Umbilical cord (tissue), 2 donors: ENCODE results near the gene P4HB. TPM values are rescaled to one million over a fixed set of nuclear protein-coding genes. Genes with fewer than 3 reads are reported as not detected.

Source experiments
- DNase-seq: peaks from one replicate; pipeline ENCODE4 v3.0.0-alpha.2; 2015; ENCODE audit warnings: low spot score
- total RNA-seq: library from RNA; depleted of rRNA; stranded (reverse); fragments of >200 nt; gene quantifications from one replicate; pipeline ENCODE4 v1.2.3, GENCODE V29; 2014; ENCODE audit warnings: low replicate concordance; ENCODE audit not compliant: insufficient read depth

P4HB gene
- total RNA-seq: 844 TPM

DNA sequence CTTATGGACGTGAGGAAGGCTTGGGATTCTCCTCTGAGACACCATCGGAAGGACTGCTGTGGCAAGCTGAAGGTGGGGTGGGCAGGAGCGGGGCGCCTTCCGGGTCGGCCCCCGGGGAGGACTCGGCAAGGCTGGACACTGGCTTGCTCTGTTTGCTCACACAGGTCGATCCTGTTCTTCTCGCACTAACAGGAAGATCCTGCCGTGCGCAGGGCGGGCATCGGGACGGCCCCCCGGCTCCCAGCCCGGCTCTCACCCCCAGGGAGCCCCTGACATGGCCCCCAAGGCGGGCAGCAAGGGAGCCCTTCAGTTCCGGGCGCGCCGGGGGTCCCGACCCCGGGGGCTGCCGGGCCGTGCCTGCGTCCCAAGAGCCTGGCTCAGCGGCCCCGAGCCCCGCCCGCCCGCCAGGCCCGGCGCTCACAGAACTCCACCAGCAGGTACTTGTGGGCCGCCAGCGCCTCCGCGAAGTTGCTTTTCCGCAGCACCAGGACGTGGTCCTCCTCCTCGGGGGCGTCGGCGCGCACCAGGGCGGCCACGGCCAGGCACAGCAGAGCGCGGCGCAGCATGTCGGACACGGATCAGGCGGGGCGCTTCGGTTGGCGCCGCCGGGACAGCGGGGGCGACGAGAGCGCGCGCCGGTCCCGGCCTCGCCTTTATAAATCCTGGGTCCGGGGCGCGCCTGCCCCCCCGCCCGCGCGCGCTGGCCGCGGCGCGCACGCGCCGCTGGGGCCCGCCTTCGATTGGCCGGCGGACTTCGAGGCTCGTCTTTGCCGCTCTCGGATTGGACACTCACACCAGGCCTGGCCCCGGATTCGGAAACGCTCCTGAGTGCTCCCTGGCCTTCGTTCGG lies at the start of gene P4HB:
Gene P4HB (minus strand): TSS at position 630 of the 850 bp plus-strand sequence. CDS start 64 bp downstream, at position 566.
- no peak for DNase-seq

DNA sequence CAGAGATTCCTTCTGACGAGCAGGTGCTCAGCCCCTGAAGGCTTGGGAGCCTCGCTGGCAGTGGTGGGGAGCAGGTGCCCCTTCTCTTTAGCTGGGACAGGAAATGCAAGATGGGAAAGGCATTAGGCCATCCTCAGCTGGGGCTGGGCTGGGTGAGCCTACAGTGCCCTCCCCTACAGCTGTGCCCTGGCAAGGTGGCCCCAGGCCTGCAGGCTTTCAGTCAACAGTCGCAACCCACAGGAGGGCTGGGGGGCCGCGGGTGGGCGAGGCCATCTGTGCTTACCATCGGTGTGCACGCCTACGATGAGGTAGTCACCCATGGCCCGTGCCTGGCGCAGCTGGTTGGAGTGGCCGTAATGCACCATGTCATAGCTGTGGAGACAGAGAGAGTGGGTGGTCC lies 48.9 kb upstream of the P4HB start:
- DNase-seq: no peak

DNA sequence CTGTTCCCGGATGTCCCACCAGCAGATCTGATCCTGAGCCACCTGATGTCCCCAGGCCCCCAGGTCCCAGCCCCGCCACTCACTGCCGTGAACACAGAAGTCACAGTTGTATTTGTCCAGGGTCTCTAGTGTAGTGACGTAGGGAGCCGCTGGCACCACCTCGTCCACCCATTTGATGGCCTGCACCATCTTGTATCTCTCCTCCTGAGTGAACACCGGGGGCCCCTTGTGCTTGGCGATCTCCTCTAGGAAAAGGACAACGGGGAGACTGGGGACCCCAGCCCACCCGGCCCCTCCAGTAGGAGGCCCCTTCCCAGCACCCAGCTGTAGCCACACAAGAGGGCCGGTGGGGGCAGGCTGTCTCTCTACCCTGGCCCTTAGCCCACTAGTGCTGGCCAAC lies 48.5 kb upstream of the P4HB start:
- DNase-seq: no peak

- DNase-seq: no peak
Measured at GRCh38 chr17:81907219-81908145, 47.1 kb upstream of the P4HB start.

DNA sequence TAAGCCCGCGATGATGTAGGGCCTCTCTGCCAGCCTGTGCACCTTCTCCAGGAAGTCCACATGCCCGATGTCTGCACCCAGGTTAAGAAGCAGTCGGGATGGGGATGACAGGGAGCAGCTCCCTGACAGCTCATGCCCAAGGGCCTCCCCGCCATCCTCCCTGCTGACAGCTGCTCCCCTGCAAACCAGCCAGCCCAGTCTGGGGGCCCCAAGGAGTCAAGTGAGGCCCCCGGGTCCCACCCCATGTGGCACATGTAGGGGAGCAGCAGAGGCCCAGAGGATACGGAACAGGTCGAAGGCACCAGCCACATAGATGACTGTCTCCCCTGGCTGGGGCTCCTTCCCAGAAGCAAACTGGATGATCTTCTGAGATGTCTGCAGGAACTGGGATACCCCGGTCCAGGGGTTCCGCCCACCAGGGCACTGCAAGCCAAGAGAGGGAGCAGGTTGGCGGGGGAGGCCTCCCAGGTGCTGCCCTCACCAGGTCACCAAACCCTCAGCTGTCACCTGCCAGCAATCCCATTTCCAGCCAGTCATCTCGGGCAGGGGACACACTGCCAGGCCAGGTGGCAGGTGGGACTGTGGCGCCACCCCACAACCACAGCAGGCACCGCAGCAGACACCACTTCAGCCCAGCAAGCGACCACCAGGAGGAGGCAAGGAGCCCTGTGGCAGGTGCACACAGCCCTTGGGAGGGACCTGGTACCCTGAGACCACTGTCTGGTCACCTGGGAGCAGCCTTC lies 46.3 kb upstream of the P4HB start:
- DNase-seq: no peak

- DNase-seq: no peak
Measured at GRCh38 chr17:81905993-81906392, 45.7 kb upstream of the P4HB start.

- no peak for DNase-seq
Measured at GRCh38 chr17:81905424-81905875, 45.1 kb upstream of the P4HB start.

DNA sequence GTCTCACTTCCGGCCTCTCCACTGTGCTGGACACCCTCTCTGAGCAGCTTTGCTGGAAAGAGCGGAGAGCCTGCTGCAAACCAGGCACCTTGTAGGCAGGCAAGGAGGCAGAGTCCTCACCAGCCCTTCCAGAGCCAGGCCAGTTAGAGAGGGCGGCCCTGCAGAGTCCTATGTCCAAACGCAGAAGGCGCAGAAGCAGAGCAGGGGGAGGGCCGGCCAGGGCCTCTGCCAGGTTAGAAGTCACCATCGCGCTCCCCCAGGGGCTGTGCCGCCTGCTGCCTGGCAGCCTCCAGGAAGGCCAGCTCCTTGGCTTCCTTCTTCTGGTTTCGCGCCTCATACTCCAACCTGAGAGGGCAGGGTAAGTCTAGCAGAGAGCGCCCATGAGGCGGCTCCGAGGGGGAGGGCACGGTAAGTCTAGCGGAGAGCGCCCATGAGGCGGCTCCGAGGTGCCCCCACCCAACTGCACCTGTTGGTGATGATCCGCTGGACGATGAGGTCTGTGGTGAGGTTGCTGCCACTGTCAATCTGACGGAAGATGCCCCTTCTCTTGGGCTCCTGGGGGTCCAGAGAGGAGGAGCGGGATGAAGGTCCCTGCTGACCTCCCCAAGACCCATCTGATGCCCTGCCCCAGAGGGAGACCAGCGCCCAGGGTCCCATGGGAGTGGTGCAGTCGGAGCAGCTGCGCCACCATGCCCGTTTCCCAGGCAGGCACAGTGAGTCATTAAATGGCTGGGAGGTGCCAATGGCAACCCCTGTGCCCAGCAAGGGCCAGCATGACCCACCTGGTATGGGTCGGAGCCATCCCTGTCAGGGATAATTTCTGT lies 44.5 kb upstream of the P4HB start:
- no peak for DNase-seq

GRCh38 chr17:81903896-81904599 lies 43.7 kb upstream of the P4HB start:
- DNase-seq: no peak

DNA sequence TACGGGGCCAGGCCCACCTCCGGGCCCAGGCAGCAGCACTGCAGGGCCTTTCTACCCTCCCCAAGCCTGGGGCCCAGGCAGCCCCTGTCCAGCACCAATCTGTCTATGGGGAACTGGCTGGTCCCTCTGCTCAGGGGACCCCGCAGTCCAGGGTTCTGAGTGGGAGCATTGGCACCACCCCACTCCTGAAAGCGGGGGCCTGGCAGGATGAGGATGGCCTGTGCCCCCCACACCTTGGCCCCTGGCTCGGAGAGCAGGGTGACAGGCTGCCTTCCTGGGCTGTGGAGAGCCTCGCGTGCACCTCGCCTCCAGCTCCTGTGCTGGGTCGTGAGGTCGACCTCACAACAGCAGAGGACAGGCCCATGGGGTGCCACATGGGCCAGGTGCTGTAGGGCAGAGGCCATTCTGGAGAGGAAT lies 43.1 kb upstream of the P4HB start:
- DNase-seq: no peak

- DNase-seq: no peak
Measured at GRCh38 chr17:81902653-81903414, 42.5 kb upstream of the P4HB start.

- no peak for DNase-seq
Measured at GRCh38 chr17:81902023-81902652, 41.8 kb upstream of the P4HB start, which contains the start of gene NPB. Gene NPB, plus strand, starts transcription at chr17:81902238. Its CDS starts 40 bp downstream, at chr17:81902278.

GRCh38 chr17:81901167-81902022 lies 41.1 kb upstream of the P4HB start:
- no peak for DNase-seq

DNA sequence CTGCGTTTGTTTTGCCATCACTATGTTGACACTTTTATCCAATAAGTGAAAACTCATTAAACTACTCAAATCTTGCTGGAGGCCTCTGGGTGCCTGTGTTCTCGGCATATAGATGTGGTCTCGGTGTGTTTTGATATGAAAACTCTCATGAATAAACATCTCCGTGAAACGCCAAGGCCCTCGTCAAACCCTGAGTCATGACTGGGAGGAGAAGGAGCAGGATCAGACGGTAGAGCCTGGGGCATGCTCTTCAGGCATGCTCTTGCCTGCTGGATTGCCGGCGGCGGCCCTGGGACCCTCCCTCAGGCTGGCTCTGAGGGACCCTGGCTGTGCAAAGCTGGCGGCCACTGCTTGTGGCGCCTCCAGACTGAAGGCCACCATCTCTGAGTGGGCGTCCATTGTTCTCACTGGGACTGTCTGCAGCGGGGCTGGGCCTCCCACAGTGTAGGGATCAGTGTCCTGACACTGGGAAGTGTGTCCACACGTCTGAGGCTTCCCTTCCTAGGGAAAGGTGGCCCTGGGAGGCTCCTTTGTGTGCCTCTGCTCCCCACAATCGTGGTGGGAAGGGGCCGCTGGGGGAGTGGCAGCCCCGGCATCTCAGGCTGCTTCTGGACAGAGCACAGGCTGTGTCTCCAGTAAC lies 40.0 kb upstream of the P4HB start:
- no peak for DNase-seq

DNA sequence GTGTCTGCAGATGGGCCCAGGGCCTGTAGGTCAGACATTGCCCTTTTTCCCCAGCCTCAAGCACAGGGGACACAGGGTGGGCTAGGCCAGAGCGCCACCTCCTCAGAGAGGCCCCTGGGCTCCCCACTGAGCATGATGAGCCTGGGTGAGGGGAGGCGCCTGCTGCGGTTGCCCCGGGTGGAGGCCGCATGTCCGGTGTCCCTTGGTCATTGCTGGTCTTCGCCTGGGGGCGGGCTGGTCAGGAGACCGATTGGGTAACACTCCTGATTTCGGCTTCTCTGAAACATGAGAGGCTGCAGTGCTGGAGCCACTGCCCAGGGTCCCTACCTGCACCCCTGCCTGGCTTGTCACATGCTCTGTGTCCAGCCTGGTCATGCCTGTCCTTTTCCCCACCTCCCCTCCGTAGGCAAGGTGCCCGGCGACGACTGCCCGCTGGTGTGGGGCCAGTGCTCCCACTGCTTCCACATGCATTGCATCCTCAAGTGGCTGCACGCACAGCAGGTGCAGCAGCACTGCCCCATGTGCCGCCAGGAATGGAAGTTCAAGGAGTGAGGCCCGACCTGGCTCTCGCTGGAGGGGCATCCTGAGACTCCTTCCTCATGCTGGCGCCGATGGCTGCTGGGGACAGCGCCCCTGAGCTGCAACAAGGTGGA lies 39.3 kb upstream of the P4HB start:
- DNase-seq: no peak

DNA sequence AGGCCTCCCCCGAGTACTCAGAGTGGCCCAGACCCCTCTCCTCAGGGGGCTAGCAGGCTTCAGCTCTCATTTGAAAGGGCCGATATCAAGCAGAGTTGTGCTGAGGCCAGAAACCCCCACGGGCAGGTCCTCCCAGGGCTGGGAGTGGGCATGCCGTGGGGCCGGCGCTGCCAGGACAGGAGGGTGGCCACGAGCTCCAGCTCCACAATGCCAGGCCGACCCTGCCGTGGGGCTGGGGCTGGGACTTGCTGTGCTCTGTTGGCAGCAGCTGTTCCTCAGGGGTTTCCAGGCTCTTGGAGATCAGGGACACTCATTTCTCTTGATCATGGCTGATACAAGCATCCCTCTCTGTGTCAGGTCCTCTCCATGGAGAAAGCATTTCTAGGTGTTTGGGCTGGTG lies 38.5 kb upstream of the P4HB start:
- DNase-seq: no peak
